HG02623 (cell line): ENCODE results near the gene TMEM231.
A peak's percentile ranks its signal among the peaks of the same experiment; 100 is the strongest.

Experiments used
- ATAC-seq: cut with Tn5 transposase; IDR thresholded peaks from one replicate; pipeline ENCODE4 v1.9.1; 2021; ENCODE audit warnings: moderate library complexity; ENCODE audit not compliant: unreplicated experiment

The TMEM231 gene

DNA sequence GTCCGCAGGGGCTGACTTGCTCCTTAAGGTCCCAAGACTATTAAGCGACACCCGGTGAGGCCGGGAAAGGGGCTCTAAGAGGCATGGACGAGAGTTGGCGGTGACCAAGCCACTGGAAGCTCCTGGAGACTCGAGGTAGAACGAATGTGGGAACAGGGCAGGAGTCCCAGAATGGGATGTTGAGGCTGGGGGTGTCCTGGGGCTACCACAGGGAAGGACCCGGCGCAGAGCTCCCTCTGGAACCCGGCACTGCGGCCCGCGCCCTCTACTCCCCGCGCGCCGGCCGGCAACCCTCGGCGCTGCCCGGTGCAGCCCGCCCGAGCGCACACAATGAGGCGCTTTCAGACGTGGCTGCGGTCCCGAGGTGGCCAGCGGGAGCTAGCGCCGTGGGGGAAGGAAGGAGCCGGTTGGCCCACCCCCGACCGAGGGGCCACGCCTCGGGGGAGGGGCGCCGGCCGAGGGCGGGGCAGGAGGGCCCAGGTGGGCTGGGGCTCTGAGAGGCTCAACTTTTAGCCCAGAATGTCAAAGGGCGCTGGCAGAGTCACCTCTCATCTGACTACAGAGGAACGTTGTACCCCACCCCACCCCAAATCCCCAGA is 60.9 kb downstream of the TMEM231 start, which contains the start of gene CHST6:
TSS of gene CHST6 (minus strand) at position 366 of the 599 bp plus-strand sequence. CDS start 15,613 bp downstream, outside the sequence.
- ATAC-seq, result peak; percentile 70

- no peak for ATAC-seq
Measured at GRCh38 chr16:75494661-75495075, 61.4 kb downstream of the TMEM231 start.

DNA sequence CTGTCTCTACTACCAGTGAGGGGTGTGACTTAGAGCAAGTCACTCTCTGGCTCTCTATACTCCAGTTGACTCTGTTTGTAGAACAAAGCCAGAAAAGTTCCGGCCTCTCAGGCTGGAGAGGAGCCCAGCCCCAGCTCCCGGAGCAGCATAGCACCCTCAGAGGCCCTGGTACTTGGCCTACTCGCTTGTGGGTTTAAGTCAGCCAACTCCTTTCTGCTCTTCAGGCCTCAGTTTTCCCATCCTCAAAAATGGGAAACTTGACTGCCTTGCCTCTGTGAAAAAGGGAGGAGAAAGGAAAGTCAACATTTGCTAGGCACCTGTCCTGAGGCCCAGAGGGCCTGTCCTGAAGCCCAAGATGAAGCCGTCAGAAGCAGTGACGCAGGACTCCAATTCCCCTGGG is 61.9 kb downstream of the TMEM231 start:
- no peak for ATAC-seq

GRCh38 chr16:75491876-75492275 is 64.2 kb downstream of the TMEM231 start:
- ATAC-seq, result no peak

GRCh38 chr16:75488322-75488721 is 67.7 kb downstream of the TMEM231 start:
- no peak for ATAC-seq
